Measurements from ENCODE around the gene PARN. TPM values are rescaled to one million over a fixed set of nuclear protein-coding genes. Genes with fewer than 3 reads are reported as not detected.

Gene PARN
- polyA plus RNA-seq, 3 donors, result 18.4 to 24.4 (median 19.1) TPM

GRCh38 chr16:14400285-14400977 lies 229.6 kb downstream of the PARN start:
- peaks cover 0 to 4% (median 2%) of the 10 kb centered on the region in 3 donors for H3K27me3 Mint-ChIP-seq (ENCODE audit: low read depth in 3 of 3)
- Histone ChIP-seq H3K79me2 (ENCODE audit: insufficient read depth, low read length) (no peaks in the 10 kb centered on the region), H4K20me1 (ENCODE audit: insufficient read depth, low read length) (no peaks in the 10 kb centered on the region), H3K4me2 (replicated peaks; ENCODE audit: extremely low read depth, low read length, poor library complexity, severe bottlenecking) (no peak overlapping the region), H3K27ac (ENCODE audit: low read depth in 1 of 2, low read length in 2 of 2) (no peak overlapping the region), H3K27me3 (ENCODE audit: control insufficient read depth in 2 of 2, insufficient read depth in 2 of 2, low read length in 2 of 2) (no peaks in the 10 kb centered on the region), H3K4me1 (ENCODE audit: control insufficient read depth in 1 of 2, insufficient read depth in 2 of 2, low read length in 2 of 2) (no peaks in the 10 kb centered on the region), H2AFZ (ENCODE audit: insufficient read depth, low read depth, low read length, poor library complexity, severe bottlenecking) (no peak overlapping the region), H3K9me3 (replicated peaks in 1 of 2; ENCODE audit: control insufficient read depth in 1 of 2, insufficient read depth in 1 of 2, low read length in 2 of 2) (no peaks in the 10 kb centered on the region), H3K36me3 (replicated peaks in 1 of 2; ENCODE audit: control insufficient read depth in 1 of 2, insufficient read depth in 2 of 2, low read length in 2 of 2) (no peaks in the 10 kb centered on the region), H3K4me3 (replicated peaks in 1 of 3; ENCODE audit: low read depth in 2 of 3, low read length in 3 of 3) (no peak overlapping the region), H3K9ac (ENCODE audit: insufficient read depth, low read length, poor library complexity, severe bottlenecking) (no peak overlapping the region)
- intact Hi-C loops (cut with micrococcal nuclease), result no loop called here
- no peaks in the 10 kb centered on the region for H3K9me3 Mint-ChIP-seq
- DNase-seq, result no peak
- no peak for TF ChIP-seq CTCF (IDR thresholded peaks at IDR 0.05)
- no peak overlapping the region for H3K27ac Mint-ChIP-seq
- 94% methylated on average over 19 of the region's 23 CpGs for WGBS (ENCODE audit: insufficient coverage)
- no peaks in the 10 kb centered on the region for H3K36me3 Mint-ChIP-seq
- H3K4me1 Mint-ChIP-seq, result peaks cover 6% of the 10 kb centered on the region
- no peak overlapping the region for H3K4me3 Mint-ChIP-seq

GRCh38 chr16:14399378-14400284 lies 230.4 kb downstream of the PARN start:
- Mint-ChIP-seq H3K4me1 (peaks cover 4% of the 10 kb centered on the region), H3K9me3 (peaks cover 0 to 2% (median 0%) of the 10 kb centered on the region in 7 donors), H3K27ac (peak overlapping the region in 1 of 7 donors; percentile 45), H3K36me3 (no peaks in the 10 kb centered on the region), H3K27me3 (ENCODE audit: low read depth in 3 of 3) (peaks cover 0 to 8% (median 1%) of the 10 kb centered on the region in 3 donors), H3K4me3 (no peak overlapping the region)
- Histone ChIP-seq H3K9ac (ENCODE audit: insufficient read depth, low read length, poor library complexity, severe bottlenecking) (no peak overlapping the region), H3K4me3 (replicated peaks in 1 of 3; ENCODE audit: low read depth in 2 of 3, low read length in 3 of 3) (no peak overlapping the region), H3K27me3 (ENCODE audit: control insufficient read depth in 2 of 2, insufficient read depth in 2 of 2, low read length in 2 of 2) (no peaks in the 10 kb centered on the region), H3K9me3 (replicated peaks in 1 of 2; ENCODE audit: control insufficient read depth in 1 of 2, insufficient read depth in 1 of 2, low read length in 2 of 2) (no peaks in the 10 kb centered on the region), H4K20me1 (ENCODE audit: insufficient read depth, low read length) (no peaks in the 10 kb centered on the region), H2AFZ (ENCODE audit: insufficient read depth, low read depth, low read length, poor library complexity, severe bottlenecking) (no peak overlapping the region), H3K79me2 (ENCODE audit: insufficient read depth, low read length) (no peaks in the 10 kb centered on the region), H3K4me2 (replicated peaks; ENCODE audit: extremely low read depth, low read length, poor library complexity, severe bottlenecking) (no peak overlapping the region), H3K27ac (ENCODE audit: low read depth in 1 of 2, low read length in 2 of 2) (no peak overlapping the region), H3K4me1 (ENCODE audit: control insufficient read depth in 1 of 2, insufficient read depth in 2 of 2, low read length in 2 of 2) (no peaks in the 10 kb centered on the region), H3K36me3 (replicated peaks in 1 of 2; ENCODE audit: control insufficient read depth in 1 of 2, insufficient read depth in 2 of 2, low read length in 2 of 2) (no peaks in the 10 kb centered on the region)
- no peak for TF ChIP-seq CTCF (IDR thresholded peaks at IDR 0.05)
- DNase-seq, result no peak
- WGBS (ENCODE audit: insufficient coverage), result 92% methylated on average over 19 of the region's 25 CpGs
- intact Hi-C loops (cut with micrococcal nuclease), result no loop called here

All from CD14-positive monocyte (primary cell).